Activated CD8-positive, alpha-beta T cell treated with anti-CD3 and anti-CD28 coated beads for 36 hours (primary cell): Measurements from ENCODE around the gene TMEM156. TPM values are rescaled to one million over a fixed set of nuclear protein-coding genes. Genes with fewer than 3 reads are reported as not detected.

Experiments
- ATAC-seq: fragments of 200-7000 bp; cut with Tn5 transposase; one replicate; pipeline ENCODE4 v1.10.0; 2021; ENCODE audit warnings: mild to moderate bottlenecking, moderate library complexity
- CTCF ChIA-PET: fragments of 350-600 bp; sonication (Branson Sonifier 250); formaldehyde crosslinking; loops from one replicate; lab custom pipeline; 2021; ENCODE audit warnings: antibody characterized with exemption; lab: Charles Lee
- POLR2A ChIA-PET: fragments of 350-600 bp; sonication (Branson Sonifier 250); formaldehyde crosslinking; loops from one replicate; lab custom pipeline; 2021; ENCODE audit warnings: antibody characterized with exemption; lab: Charles Lee
- DNase-seq: peaks from one replicate; pipeline ENCODE4 v3.0.0-alpha.2; 2020
- H3K27ac Mint-ChIP-seq: one replicate; pipeline ENCODE4 v1.8.0; 2021; ENCODE audit warnings: mild to moderate bottlenecking, mixed read lengths
- H3K27me3 Mint-ChIP-seq: one replicate; pipeline ENCODE4 v1.8.0; 2021; ENCODE audit warnings: mixed read lengths
- H3K36me3 Mint-ChIP-seq: one replicate; pipeline ENCODE4 v1.8.0; 2021; ENCODE audit warnings: low read depth, mixed read lengths
- H3K4me1 Mint-ChIP-seq: one replicate; pipeline ENCODE4 v1.8.0; 2021; ENCODE audit warnings: low read depth, mixed read lengths
- H3K4me3 Mint-ChIP-seq: one replicate; pipeline ENCODE4 v1.8.0; 2021; ENCODE audit warnings: mild to moderate bottlenecking, moderate library complexity, mixed read lengths
- H3K9me3 Mint-ChIP-seq: one replicate; pipeline ENCODE4 v1.8.0; 2021; ENCODE audit warnings: mixed read lengths
- intact Hi-C: fragments of 100-400 bp; cut with micrococcal nuclease; formaldehyde crosslinking; loops from one replicate; pipeline ENCODE4 v1.10.0; 2022
- total RNA-seq, 2 experiments: library from RNA; stranded (reverse); gene quantifications; one replicate each; pipeline ENCODE4 v1.2.3, GENCODE V29; 2021
- TF ChIP-seq, protein P1 (sequence below): fragments of 200-600 bp; IDR thresholded peaks from one replicate; pipeline ENCODE4 v1.8.0; 2022; ENCODE audit warnings: antibody characterized with exemption, mild to moderate bottlenecking

The TMEM156 gene
- total RNA-seq, 2 experiments from 2014 or later: 11.7 to 12.0 TPM

DNA sequence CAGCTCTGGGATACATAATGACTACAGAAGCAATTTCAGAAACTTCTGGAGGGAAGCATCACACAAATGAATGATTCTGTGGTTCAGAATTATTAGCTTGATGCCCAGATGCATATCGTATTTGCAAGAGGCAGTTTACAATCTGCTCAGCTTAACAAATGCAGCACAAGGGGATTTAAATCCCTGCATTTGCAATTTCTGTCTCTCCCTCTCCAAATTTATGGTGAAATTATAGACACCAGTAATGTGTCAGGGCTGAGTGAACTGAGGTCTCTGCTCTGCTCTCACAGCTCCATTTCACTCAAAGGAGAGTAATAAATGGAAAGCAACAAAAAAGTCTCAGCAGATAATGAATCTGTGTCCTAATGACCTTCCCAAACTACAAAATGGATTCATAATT is 80.2 kb downstream of the TMEM156 start:
- POLR2A ChIA-PET: no interaction called here
- H3K27ac Mint-ChIP-seq: no peak overlapping the region
- CTCF ChIA-PET: interaction anchor here (0.8 kb wide), 1 partner anchor 33 kb away, joined by 3 read pairs; no protein-coding TSS in a partner anchor

DNA sequence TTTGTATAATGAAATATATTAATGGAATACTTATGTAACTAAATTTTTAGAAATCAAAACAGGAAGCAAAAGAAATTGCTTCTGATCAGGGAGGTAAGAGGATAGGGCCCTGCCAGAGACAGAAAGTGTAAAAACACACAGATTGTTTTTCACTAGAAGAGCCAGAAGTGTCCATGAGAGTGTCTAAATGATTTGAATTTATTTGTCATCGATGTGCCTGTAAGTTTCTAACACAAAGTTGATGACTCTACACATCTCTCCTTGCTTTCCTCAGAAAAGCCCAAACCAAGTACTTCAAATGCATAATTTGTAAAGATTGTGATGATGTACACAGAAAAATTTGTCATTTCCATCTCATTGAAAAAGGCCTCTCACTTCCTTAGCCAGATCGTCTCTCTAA is 80.6 kb downstream of the TMEM156 start:
- POLR2A ChIA-PET: no interaction called here
- intact Hi-C loops: no loop called here
- no peaks in the 10 kb centered on the region for H3K36me3 Mint-ChIP-seq
- DNase-seq (no peak), ATAC-seq (no peak)
- peaks cover 12% of the 10 kb centered on the region for H3K4me1 Mint-ChIP-seq
- H3K27me3 Mint-ChIP-seq: peaks cover 2% of the 10 kb centered on the region
- H3K27ac Mint-ChIP-seq: no peak overlapping the region
- CTCF ChIA-PET: interaction anchor here (0.8 to 2.3 kb wide), 2 partner anchors 33 to 48 kb away, joined by 3 to 7 read pairs; no protein-coding TSS in a partner anchor
- H3K9me3 Mint-ChIP-seq: no peaks in the 10 kb centered on the region
- H3K4me3 Mint-ChIP-seq: no peak overlapping the region
- TF ChIP-seq, protein P1, sequence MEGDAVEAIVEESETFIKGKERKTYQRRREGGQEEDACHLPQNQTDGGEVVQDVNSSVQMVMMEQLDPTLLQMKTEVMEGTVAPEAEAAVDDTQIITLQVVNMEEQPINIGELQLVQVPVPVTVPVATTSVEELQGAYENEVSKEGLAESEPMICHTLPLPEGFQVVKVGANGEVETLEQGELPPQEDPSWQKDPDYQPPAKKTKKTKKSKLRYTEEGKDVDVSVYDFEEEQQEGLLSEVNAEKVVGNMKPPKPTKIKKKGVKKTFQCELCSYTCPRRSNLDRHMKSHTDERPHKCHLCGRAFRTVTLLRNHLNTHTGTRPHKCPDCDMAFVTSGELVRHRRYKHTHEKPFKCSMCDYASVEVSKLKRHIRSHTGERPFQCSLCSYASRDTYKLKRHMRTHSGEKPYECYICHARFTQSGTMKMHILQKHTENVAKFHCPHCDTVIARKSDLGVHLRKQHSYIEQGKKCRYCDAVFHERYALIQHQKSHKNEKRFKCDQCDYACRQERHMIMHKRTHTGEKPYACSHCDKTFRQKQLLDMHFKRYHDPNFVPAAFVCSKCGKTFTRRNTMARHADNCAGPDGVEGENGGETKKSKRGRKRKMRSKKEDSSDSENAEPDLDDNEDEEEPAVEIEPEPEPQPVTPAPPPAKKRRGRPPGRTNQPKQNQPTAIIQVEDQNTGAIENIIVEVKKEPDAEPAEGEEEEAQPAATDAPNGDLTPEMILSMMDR: no peak

More for the DNA sequence above, 80.2 kb downstream of the TMEM156 start:
- H3K9me3 Mint-ChIP-seq: no peaks in the 10 kb centered on the region
- TF ChIP-seq, protein P1: no peak
- no peak overlapping the region for H3K4me3 Mint-ChIP-seq
- H3K36me3 Mint-ChIP-seq: no peaks in the 10 kb centered on the region
- H3K27me3 Mint-ChIP-seq: peaks cover 2% of the 10 kb centered on the region
- ATAC-seq: no peak
- intact Hi-C loops: no loop called here
- no peak for DNase-seq
- peaks cover 12% of the 10 kb centered on the region for H3K4me1 Mint-ChIP-seq

DNA sequence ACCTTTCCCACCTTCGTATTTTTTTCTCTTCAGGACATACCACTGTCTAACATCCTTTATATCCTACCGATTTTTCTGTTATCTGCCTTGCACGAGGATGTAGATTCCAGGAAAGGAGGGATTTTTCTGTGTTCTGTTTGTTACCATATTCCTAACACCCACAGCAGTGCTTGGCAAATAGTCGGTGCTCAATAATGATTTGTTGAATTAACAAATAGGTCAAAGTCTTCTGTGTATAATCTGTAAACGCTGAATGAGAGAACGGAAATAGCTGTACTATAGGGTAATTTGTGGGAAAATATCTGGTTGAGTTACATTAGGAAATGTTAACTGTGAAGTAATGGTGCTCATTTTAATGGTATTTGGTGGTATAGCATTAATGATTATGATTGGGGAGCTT is 81.5 kb downstream of the TMEM156 start:
- H3K4me1 Mint-ChIP-seq: peaks cover 12% of the 10 kb centered on the region

DNA sequence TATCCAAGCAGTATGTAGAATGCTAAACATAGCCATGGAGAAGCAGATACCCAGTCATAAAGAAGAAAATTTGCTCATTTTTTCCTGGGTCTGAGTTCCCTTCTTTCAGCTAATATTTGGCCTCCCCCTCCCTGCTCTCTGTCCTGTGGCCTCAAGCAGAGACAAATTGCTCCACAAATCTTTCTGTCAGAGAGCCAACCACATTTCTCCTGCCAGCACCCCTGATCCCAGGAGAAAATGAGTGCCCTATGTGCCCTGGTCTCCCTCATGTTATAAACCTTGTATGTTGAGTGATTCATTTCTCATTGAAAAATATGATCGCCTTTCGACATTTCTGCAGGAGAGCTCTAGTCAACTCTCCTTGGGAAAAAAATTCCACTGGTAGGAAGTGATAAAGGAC is 82.0 kb downstream of the TMEM156 start:
- TF ChIP-seq, protein P1: no peak
- H3K4me1 Mint-ChIP-seq: peaks cover 12% of the 10 kb centered on the region
- no peaks in the 10 kb centered on the region for H3K36me3 Mint-ChIP-seq
- no peak overlapping the region for H3K4me3 Mint-ChIP-seq
- ATAC-seq (no peak), DNase-seq (no peak)
- CTCF ChIA-PET: interaction anchor here (0.8 to 2.3 kb wide), 6 partner anchors 8 to 190 kb away, joined by 3 to 7 read pairs (median 3); no protein-coding TSS in a partner anchor
- H3K9me3 Mint-ChIP-seq: no peaks in the 10 kb centered on the region
- intact Hi-C loops: no loop called here
- peaks cover 2% of the 10 kb centered on the region for H3K27me3 Mint-ChIP-seq
- H3K27ac Mint-ChIP-seq: no peak overlapping the region
- POLR2A ChIA-PET: interaction anchor here (1.1 to 1.6 kb wide), 3 partner anchors 9 to 95 kb away, joined by 3 to 4 read pairs (median 3); no protein-coding TSS in a partner anchor

More for the DNA sequence above, 81.5 kb downstream of the TMEM156 start:
- Mint-ChIP-seq H3K27me3 (peaks cover 2% of the 10 kb centered on the region), H3K9me3 (no peaks in the 10 kb centered on the region), H3K4me3 (no peak overlapping the region), H3K27ac (no peak overlapping the region), H3K36me3 (no peaks in the 10 kb centered on the region)
- POLR2A ChIA-PET: interaction anchor here (1.6 kb wide), 1 partner anchor 10 kb away, joined by 3 read pairs; no protein-coding TSS in a partner anchor
- CTCF ChIA-PET: interaction anchor here (1.0 to 2.3 kb wide), 2 partner anchors 48 to 191 kb away, joined by 3 to 7 read pairs; no protein-coding TSS in a partner anchor
- DNase-seq: no peak
- intact Hi-C loops: no loop called here
- TF ChIP-seq, protein P1: no peak
- ATAC-seq: no peak

DNA sequence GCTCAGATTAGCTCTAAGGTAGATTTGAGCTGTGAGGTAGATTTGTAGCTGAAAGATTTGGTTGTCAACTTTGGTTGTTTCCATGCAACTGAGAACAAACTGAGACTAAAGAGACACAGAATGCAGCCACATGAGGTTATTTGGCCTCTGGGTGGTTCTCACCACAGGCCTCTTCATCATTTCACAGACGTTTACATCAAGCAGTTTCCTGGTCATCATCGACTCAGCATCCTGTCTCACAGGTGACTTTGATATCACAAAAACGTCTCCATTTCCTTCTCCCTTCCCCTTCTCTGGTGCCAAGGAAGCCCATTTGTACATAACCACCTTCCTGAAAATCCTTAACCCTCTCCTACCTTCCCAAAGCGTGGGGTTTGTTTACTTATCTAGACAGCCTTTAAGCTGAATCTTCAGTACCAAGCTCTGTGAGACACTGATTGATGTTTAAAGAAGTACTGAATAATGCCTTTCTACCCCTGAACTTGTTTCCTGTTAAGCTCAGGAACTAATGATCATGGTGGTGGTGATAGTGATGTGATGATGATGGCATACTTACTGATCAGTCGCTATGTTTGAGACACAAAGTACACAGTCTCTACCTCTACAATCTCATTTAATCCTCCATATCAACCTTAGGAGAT is 82.7 kb downstream of the TMEM156 start:
- DNase-seq (peak; percentile 68), ATAC-seq (peak; percentile 92)
- ChIA-PET POLR2A (interaction anchor here (1.1 to 1.6 kb wide), 3 partner anchors 9 to 96 kb away, joined by 3 to 4 read pairs (median 3); no protein-coding TSS in a partner anchor), CTCF (interaction anchor here (0.8 to 2.3 kb wide), 7 partner anchors 8 to 190 kb away, joined by 3 to 7 read pairs (median 3); no protein-coding TSS in a partner anchor)
- TF ChIP-seq, protein P1: no peak
- Mint-ChIP-seq H3K27me3 (peaks cover 2% of the 10 kb centered on the region), H3K27ac (peak overlapping the region; percentile 68), H3K9me3 (no peaks in the 10 kb centered on the region), H3K4me3 (no peak overlapping the region), H3K4me1 (peaks cover 12% of the 10 kb centered on the region), H3K36me3 (no peaks in the 10 kb centered on the region)
- intact Hi-C loops: loop anchor here (5.0 kb wide), 1 partner anchor 33 kb away; no protein-coding TSS in a partner anchor
